Stimulated activated CD8-positive, alpha-beta memory T cell treated with anti-CD3 and anti-CD28 coated beads, Interleukin-15, amount 100 ng/mL, for 48 hours (primary cell): ENCODE measurements around the gene VPS13C.
"Not testable (repeated sequence)": the region's sequence is repeated elsewhere in the genome, so short reads cannot be mapped to it uniquely, and the experiment has no call there.

ENCODE experiments used
- DNase-seq, 2 donors: peaks; one replicate each; pipeline ENCODE4 v3.0.0-alpha.2; 2020; ENCODE audit warnings: low read depth in 2 of 2

Gene VPS13C

DNA sequence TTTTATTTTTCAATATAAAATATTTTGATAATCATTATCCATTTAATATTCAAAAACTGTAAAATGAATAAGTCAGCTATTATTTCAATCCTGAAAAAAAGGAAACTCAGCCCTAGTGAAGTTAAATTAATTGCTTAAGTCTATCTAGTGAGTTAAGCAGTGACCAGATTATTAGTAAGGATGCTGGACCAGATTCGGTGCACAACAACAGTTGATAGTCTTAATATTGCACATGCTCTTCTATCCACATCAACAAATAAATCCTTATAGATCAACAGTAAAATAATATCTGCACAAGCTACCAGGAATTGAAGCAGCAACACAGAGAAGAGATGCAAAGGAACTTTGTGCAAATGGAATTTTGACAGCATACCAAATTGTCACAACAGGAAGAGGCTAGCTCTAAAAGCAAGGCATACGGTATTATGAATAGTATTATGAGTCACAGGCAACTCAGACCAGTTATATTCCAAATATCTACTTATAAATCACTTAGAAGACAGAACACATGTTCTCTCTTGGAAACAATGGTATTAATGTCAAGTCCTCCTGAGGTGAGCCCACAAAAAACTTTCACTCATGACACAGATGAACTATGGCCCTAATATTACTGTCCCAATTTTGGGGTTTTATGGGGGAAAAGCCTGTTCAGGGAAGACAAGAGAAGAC is 24.9 kb downstream of the VPS13C start:
- no peak for DNase-seq

DNA sequence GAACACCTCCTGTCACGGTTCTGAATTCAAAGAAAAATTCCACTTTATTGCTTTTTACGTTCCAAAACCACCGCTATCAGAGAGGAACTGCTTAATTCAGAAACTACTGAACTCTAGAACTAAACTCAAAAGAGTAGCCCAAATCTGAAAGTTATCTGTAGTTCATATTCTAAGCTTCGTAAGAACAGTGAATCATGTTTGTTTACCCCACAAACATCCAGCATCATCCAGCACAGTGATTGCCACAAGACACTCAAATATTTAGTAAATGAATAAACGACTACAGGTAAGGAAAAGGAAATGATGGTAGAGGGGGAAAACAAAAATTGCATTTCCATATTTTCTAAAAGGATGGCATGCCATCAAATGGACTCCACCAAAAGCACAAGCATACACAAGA is 32.3 kb downstream of the VPS13C start:
- no peak for DNase-seq

DNA sequence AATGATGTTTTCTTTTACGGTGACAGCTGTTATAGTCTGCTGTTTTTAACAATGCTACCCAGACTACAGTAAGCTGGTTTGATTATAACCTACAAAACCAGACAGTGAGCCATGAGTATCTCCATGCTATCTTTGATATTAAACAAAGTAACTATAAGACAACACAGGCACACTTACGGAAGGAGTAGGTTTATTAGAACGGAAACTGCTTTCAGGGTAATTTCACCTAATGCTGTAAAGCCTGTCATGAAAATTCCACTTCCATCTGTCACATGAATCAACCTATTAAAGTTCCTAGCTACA is 33.0 kb downstream of the VPS13C start:
- DNase-seq = no peak

DNA sequence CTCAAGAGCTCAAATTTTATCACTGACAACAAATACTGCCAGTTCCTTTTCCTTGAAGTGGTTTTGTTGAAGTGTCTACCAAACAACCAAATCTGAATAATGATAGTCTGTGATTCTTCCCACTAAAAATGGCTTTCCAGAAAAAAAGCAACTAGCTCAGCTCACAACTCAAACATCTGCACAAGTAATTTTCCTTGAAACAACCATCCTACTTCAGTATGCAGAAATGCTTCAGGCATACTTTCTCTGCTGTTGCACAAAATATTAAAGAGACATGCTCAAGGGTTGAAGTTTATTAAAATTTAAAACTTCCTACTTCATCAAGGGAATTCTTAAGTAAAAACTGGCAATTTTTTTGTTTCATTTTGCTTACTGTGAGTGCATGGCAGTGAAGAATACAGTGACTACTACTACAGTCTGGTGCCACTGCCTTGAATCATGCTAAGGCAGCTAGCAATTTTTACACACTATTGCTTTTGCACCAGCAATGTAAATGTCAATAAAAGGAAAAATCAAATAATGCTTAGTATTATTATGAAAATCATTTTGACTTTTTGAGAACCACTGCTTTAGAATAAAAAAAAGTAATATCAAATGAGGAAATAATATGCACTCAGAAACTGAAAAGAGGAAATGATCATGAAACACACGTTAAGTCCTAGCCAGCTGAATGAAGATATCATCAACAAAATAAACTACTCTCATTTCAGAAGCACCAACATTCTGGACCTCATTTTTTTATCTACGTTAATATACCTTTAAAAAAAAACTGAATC is 33.6 kb downstream of the VPS13C start:
- DNase-seq = no peak

DNA sequence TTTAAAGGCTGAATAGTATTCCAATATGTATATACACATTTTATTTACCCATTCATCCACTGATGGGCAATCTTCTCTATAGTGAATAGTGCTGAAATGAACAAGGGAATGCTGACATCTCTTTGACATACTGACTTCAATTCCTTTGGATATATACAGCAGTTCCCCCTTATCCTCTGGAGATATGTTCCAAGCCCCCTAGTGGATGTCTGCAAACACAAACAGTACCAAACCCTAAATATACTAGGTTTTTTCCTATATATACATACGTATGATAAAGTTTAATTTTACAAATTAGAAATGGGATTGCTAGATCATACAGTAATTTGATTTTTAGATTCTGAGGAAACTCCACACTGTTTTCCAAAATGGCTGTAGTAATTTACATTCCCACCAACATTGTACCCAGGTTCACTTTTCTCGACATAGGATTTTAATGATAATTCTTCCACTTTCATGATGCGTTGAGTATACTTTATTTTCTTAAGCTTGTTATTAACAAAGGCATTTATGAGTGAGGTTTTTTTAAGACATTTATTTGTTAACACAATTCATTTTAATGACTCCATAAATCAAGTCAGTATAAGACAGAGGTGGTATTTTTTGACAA is 38.2 kb downstream of the VPS13C start:
- no peak for DNase-seq

DNA sequence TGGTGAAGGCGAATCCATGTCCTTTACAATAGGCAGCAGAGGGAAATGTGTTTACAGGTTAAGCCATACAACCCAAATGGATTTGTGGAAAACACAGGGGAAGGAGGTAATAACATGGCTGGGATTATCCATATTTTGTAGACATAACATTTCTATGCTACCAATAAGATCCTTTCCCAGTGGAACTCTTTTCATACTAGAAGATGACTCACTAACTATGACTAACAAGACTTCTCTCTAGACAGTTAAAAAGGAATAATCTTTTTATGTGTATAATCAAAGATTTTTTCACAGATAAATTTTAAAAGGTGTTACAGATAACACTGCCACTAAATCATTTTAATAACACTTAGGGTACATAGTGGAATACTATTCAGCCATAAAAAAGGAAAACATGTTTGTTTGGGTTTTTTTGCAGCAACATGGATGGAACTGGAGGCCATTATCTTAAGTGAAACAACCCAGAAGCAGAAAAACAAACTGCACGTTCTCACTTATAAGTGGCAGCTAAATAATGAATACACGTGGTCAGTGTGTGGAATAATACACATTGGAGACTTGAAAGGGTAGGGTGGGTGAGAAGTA is 39.6 kb downstream of the VPS13C start:
- DNase-seq = no peak

DNA sequence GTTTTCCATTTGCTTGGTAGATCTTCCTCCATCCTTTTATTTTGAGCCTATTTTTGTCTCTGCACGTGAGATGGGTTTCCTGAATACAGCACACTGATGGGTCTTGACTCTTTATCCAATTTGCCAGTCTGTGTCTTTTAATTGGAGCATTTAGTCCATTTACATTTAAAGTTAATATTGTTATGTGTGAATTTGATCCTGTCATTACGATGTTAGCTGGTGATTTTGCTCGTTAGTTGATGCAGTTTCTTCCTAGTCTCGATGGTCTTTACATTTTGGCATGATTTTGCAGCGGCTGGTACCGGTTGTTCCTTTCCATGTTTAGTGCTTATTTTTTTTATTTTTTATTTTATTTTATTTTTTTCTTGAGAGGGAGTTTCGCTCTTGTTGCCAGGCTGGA is 54.9 kb downstream of the VPS13C start:
- DNase-seq = not testable (repeated sequence)

DNA sequence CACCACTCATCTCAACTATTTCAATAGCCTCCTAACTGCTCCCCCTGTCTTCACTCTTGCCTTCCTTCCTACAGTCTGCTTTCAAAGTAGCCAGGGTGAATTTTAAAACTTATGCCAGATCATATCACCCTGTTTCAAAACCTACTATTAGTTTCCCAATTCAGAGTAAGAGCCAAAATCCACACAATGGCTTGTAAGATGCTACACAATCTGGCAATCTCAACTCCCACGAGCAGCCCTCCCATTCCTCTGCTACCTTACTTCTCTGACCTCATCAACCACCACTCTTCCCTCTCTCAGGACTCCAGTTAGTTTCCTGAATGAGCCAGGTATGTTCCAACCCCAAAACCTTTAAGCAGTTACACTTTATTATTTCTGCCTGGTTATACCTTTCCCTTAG is 62.5 kb downstream of the VPS13C start:
- no peak for DNase-seq

DNA sequence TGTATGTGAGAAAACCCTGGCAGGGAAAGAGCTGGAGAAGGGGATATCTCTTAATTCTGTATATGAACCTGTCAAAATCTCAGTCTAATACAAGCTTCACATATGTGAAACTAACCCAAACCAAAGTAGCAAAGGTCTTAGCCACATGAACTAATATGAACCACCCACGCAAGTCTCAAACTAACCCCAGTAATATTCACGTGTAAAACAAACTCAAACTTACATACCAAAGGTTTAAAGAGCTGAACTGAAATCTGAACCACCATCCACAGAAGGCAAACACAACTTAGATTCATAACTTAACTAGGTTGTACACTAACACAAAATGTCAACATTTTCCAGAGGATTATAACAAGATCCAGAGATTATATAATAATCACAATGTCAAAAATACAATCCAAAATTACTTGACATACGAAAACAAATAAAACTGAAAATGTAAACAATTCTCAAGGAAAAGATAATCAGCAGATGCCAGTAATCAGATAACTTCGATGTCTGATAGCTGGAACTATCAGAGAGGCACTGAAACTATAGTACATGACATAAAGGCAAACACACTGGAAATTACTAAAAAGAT is 64.1 kb downstream of the VPS13C start:
- DNase-seq = no peak

DNA sequence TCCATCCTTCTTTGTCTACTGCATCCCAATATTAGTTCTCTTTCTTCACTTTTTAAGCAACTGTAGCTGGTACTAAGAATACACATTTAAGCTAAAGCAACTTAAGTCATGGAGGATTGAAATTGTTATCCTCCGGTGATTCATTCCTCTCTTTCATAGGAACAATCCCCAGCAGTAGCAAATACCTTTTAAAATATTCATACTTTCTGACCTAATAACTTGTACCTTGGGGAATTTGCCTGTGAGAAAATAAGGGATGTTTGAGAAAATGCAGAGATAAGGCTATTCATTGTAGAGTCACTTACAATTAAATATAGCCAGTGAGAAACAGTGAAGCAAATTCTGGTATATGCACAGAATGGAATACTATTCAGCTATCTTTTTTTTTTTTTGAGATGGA is 66.0 kb downstream of the VPS13C start:
- no peak for DNase-seq

DNA sequence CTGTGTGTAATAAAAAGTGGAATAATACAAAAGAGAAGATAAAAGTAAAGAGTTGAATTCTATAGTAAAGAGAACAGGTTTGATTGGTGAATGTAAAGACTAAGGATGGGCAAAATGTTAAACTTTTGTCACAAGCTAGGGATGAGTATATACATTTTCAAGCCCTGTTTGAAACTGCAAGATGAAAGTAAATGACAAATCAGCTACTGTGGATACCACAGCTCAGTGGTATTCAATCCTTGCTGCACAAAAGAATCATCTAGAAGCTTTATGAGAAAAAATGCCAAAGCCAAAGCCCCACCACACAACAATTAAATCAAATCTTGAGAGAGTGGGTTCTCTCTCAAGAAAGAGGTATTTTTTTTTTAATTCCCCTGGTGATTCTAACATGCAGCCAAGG is 67.7 kb downstream of the VPS13C start:
- DNase-seq = no peak

DNA sequence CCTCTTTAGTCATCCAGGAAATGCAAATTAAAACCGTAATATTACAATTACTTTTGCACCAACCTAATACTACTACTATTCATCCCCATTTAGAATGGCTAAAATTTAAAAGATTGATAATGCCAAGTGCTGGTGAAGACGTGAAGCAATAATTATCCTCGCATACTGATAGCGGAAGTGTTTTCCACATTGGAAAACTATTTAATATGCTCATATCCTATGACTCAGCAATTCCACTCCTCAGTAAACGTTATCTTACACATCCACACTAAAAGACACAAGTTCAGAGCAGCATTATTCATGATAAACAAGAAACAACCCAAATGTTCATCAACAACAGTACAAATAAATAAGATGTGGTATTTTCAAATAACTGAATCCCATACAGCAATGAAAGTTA is 70.6 kb downstream of the VPS13C start:
- no peak for DNase-seq

DNA sequence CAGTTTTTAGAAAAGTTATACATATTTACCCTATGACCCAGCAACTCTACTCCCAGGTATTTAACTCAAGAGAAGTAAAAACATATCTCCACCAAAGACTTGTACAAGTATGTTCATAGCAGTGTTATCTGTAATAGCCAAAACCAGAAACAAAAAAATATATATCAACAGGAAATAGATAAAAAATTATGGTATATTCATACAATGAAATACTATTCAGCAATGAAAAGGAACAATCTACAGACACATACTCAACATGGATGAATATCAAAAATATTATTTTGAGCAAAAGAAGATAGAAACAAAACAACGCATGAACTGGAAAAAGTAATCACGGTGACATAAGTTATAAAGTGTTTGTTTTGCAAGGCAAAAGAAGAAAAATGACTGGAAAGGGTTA is 72.4 kb downstream of the VPS13C start:
- no peak for DNase-seq

DNA sequence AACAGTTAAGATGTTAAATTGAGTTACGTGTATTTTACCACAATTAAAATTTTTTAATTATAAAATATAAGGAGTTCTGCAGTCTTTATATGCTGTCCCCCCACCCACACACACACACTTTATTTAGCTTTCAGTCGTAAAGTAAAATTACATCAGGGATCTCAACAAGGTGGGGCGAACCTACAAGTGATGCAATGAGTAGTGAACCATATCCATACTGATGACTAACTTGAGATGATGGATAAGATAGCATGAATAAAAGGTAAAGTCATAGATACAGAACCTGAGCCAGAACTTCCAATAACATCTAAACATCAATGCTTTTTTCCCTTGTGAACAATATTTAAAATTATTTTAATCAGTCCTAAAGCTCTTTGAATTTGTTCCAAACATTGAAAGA is 77.2 kb downstream of the VPS13C start:
- DNase-seq = no peak

DNA sequence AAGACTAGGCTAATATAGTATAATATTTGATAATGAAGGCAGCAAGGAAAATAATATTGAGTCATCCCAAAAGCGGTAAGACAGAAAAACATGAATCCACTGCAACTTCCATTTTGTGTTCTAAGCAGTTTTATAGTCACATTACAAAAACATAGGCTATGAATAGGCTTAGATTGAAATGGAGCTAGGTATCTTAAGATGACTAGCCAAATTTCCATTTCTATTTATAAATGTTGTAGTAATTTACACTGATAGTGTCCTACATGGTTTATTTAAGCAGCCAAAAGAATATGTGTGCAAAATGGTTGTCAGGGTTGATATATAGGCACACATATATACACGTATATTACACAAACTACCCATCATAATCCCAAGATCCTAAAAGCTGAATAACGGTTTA is 82.0 kb downstream of the VPS13C start:
- no peak for DNase-seq

DNA sequence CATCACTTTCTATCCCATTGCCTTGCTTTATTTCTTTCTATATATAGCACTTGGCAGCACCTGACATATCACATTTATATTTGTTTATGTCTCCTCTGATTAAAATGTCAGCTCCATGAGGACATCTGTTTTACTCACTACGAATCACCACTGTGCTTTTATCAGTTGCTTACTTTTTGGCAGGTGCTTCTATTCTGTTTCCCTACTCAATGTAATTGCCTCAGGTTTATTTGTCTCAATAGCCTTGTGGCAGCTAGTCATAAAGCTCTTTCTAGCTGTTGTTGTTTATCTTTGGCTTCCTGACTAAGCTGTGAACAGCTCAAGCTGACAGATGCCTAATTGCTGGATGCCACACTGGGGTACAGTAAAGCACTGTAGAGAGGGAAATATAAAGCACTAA is 85.5 kb downstream of the VPS13C start:
- DNase-seq = no peak

DNA sequence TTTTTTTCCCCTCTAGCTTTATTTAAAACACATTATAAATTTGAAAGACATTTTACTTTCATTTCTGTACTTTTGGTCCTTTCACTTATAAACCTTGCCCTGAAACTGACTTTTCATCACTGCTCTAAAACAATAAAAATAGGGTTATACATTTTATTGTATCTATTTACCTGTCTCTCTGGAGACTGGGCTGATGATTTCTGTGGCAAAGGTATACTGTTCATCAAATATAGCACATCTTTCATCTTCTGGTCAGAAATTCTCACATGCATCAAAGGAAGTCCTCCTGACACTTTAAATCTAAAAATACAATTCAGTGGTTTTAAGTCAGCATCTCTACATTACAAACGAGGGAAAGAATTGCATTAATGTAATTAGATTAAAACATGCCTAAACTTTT is 86.1 kb downstream of the VPS13C start:
- DNase-seq = no peak

DNA sequence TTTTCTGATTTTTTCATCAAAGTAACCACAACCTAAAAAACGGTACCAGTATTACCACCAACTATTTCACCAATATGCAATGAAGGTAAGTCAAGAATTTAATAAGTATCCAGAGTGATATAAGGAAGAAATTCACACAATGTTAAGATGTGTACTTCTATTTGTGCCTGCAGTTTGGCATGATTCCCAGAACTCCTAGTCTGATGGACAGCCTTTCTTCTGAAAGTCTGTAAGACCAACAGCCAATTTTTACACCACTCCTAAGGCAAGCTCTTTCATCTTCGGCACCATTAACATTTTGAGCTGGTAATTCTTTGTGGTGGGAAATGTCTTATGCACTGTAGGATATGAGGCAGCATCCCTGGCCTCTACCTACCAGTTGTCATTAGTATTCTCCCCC is 108.3 kb downstream of the VPS13C start:
- DNase-seq = no peak

DNA sequence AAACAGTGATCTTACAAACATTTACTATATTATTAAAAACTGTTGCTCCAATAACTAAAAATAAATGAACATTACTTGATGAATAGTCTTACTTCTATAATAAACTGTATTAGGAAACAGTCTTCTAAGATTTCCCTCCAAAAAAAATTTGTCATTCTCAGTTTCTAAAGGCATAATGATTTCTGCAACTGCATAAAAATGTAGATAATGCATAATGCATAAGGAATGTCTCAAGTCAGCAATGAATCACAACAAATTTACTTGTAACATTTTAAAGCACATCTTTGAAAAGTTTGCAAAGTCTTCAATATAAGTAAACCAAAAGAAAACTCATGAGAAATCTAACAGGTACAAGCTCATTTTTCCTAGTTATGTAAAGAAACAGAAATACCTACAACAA is 113.5 kb downstream of the VPS13C start:
- DNase-seq = no peak

DNA sequence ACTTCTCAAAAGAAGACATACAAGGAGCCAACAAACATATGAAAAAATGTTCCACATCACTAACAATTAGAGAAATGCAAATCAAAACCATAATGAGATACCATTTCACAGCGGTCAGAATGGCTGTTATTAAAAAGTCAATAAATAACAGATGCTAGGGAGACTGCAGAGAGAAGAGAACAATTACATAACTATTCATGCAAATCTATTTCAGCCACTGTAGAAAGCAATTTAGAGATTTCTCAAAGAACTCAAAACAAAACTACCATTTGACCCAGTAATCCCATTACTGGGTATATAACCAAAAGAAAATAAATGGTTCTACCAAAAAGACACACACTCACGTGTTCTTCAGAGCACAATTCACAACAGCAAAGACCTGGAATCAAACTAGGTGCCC is 116.3 kb downstream of the VPS13C start:
- DNase-seq = no peak

DNA sequence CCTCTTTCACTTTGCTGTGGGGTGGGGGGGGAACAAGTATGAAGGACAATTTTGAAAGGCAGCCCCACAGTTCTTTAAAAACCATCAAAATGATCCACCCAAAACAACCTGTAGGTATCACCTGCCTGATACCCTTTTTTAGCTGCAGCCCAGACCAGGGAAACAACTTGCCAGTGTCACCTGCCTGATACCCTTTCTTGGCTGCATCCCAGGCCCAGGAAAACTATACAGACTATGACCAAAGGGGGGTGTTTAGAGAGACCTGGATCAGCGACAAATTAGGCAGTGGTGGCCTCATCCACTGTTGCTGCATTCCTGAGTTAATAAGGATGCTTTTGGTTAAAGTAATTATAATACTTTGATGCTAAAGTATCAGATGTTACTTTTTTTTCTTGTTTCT is 122.0 kb downstream of the VPS13C start:
- no peak for DNase-seq

DNA sequence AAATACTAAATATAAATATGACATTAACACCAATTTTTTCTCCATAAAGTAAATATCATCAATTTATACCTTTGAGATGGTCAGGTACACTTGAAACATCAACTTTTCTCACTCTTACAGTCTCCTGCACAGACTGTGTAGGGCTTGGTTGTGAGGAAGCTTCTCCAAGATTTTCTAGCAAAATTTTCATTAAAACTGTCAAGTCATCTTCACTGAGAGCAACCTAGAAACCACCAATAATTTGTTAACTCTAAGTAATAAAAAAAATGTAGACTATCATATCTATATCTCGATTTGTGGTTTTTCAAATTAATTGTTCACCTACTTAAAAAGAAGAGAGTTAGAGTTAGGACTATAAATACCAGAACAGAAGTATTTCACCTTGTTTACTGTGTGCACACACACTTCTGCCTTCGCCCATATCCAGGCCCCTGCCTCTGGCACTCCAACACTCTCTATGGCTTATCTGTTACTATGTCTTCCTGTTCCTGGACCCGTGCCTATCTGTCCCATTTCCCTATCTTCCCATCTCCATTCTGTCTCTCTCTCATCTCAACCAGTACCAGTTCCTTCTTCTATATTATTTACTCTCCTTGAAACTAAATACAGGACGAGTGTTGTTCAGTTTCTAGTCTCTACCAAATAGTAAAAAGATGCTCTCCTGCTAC is 123.6 kb downstream of the VPS13C start:
- DNase-seq = no peak
